Left renal pelvis (tissue), 4 donors: Measurements from ENCODE around the gene AKAP9. TPM values are rescaled to one million over a fixed set of nuclear protein-coding genes. Genes with fewer than 3 reads are reported as not detected.
"Not testable (repeated sequence)": the region's sequence is repeated elsewhere in the genome, so short reads cannot be mapped to it uniquely, and the experiment has no call there.

Experiments
- DNase-seq, 4 donors: peaks; one replicate each; pipeline ENCODE4 v3.0.0-alpha.2; 2013; ENCODE audit warnings: low read depth in 4 of 4, low spot score in 3 of 4
- polyA plus RNA-seq, 4 donors: library from polyadenylated mRNA; unstranded; fragments of 120-200 nt; gene quantifications; one replicate each; pipeline ENCODE4 v1.2.1, GENCODE V29; 2013; ENCODE audit not compliant: insufficient read length in 4 of 4

AKAP9 gene
- polyA plus RNA-seq, 4 donors: 59.4 to 99.1 (median 86.7) TPM

DNA sequence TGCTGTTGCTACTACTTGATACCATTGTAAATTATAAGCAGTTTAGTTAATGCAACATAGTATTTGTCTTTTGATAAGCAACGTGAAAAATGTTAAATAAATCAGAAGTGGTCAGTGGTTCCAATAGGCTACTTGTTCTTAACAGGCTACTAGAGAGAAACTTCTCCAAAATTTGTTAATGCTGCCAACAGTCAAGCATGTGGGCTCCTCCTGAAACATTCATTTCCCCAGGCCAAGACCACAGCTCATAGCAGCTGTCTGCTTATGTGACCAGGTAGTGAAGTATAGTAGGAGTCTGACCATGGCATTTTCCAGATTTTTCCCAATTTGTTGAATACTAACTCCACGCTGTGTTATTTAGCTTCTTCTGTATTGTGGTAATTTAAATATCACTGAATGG lies 112.7 kb downstream of the AKAP9 start:
- DNase-seq: no peak

- no peak for DNase-seq
These were observed 115.6 kb downstream of the AKAP9 start for GRCh38 chr7:92056286-92056685.

DNA sequence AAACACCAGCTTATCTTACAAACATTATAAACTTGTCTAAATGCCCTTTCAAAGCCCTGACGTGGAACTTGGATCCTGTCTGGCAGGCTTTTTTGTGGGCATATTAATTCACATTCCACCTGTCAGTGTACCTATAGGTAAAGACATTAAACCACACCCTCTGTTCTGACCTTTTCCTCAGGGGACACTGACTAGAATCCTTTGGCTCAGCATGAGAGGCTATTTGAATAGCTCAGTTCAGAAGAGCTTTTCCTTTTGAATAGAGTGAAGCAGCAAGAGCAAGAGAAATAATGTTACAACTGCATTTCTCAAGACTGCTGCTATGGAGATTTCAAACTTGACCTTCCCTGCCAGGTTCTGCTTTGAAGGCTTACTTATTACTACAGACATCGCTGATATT lies 116.7 kb downstream of the AKAP9 start:
- peak in 3 of 4 donors; percentile 8 to 26 (median 16) for DNase-seq

DNA sequence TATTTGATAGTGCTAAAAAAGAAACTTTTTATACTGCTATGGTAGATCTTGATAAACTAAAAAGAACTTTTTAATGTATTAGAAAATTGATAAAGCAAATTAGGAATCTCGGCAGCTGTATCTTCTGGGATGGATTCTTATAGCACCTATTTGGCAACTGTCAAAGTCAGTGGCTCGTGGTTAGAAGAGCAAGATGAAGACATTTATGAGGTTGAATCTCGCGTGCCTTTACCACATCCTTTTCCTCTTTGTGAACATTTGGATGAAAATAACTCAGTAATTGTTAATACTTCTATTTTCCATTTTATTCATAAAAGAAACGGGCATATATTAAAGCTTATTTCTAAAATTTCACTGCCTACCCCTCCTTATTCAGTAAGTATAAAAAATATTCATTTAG lies 117.4 kb downstream of the AKAP9 start:
- DNase-seq: no peak

DNA sequence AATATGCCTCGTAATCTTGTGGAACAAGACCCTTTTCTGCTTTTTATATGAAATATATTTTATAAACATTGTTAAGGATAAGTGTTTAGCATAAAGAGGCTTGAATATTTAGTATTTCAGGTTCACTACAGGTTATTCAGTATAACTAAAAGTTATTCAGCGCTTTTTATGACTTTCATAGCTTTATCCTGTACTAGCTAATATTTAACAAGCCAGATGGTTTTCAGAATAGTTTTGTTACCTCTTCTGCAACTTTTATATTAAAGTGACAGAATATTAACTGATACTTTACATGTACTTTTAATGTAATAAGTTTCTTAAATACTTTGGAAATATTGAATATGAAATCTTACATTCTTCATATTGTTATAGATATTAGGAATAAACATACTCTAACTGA lies 118.2 kb downstream of the AKAP9 start:
- DNase-seq: no peak

DNA sequence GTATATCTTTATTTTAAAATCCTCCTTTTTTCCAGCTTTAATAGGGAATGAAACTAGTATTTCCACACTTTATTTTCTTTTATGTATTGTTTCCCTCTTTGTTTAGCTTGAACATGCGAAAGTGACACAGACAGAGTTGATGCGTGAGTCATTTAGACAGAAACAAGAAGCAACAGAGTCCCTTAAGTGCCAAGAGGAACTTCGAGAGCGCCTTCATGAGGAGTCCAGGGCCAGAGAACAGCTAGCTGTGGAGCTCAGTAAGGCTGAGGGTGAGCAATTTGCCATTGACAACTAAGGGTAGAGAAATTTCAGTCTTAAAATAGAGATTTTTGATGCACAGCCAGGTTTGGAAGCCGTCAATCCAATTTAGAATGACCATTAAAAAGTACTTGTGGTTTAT lies 120.5 kb downstream of the AKAP9 start:
- no peak for DNase-seq

DNA sequence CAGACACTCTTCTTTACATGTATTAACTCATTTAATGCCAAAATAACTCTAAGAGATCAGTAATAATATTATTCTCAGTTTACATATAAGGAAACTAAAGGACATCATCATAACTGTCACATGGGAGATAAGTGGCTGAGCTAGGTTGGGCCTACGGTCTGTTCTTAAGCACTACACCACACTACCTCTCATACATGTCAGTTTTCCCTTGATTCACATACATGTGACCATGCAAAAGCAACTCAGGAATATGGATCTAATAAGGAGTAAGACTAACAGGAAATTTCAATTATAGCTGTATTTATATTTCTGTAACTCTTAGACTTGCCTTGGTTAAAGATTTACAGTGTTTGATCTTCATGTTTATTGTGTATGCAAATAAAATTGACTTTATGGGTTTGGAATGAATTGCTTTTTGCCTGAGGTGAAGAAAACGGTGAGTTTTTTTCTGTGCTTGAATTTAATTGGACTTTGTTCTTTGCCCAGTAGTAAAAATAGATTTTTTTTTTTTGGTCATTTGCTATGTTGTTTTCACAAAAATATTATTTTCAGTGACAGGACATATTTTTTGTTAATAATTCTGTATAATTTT lies 123.9 kb downstream of the AKAP9 start:
- DNase-seq: no peak

DNA sequence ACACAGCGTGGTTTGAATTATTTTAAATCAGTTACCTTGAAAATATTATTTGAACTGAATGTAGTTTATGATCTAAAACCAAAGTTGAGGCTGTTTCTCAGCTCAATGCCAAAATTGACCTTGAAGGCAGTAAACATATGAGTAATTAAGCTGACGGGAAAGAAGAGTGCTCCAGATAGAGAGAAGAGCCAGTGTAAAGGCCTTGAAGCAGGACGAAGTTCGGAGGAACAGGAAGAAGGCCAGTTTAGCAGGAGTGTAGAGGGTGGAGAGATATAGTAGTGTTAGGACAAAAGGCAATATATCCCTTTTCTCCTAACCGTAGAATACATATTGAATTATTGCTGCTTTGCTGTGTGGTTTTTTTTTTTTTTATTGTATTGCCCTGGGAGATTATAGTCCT lies 130.4 kb downstream of the AKAP9 start:
- DNase-seq: no peak

GRCh38 chr7:92072121-92072520 lies 131.5 kb downstream of the AKAP9 start:
- DNase-seq: no peak

DNA sequence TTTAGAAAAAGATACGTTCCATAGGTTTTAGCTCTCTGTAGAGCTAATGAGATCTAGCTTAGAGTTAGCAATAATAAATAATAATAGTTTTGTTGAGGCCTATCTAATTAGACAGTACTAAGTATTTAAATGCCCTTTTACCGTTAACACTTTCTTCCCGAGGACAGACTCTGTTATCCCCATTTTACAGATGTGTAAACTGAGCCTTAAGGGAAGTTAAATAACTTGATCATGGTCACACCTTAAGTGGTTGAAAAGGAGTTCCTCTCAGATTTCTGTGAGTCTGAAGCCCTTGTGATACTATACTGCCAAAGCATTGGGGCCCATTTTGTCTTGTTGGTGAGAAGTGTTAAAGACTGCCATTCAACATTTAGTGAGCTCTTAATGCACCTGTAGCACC lies 132.0 kb downstream of the AKAP9 start:
- no peak for DNase-seq

GRCh38 chr7:92075455-92076158 lies 134.9 kb downstream of the AKAP9 start:
- DNase-seq: no peak

DNA sequence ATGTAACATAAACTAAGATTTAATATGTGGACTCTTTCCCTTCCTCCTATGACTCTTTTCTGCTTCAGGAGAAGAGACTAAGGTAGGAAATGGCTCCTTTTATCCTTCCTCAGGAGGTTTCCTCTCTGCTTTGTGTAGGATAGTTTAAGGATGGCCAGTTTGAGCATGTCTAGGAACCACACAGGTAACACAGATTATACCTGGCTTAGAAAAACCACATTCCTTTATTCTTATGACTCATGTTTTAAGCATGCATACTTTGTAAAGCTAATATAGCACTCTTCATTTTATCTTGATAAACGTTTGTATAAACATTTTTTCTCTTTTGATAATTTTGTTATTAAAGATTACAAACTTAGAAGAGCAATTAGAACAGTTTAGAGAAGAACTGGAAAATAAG lies 135.8 kb downstream of the AKAP9 start:
- no peak for DNase-seq

- DNase-seq: not testable (repeated sequence)
These were observed 143.3 kb downstream of the AKAP9 start for GRCh38 chr7:92083922-92084321.

- no peak for DNase-seq
These were observed 147.6 kb downstream of the AKAP9 start for GRCh38 chr7:92088266-92088665.

DNA sequence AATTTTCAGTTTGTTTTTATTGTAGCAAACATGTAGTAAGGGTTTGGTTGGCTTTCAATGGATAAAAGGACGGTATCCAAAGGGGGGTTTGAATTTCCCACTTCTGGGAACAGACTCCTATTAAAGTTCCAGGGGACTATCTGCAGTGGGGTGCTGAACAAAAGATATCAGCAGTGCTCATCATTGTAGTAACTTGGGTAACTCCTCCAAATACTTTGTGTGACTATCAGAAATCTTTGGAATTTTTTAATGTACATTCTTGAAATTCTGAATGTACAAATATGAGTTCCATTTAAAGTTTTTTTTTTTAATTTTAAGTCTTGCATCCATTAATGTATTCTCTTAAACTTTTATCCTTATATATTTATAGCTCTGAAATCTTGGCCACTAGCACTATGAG lies 151.5 kb downstream of the AKAP9 start:
- DNase-seq: no peak

- DNase-seq: no peak
These were observed 154.7 kb downstream of the AKAP9 start for GRCh38 chr7:92095380-92095779.

DNA sequence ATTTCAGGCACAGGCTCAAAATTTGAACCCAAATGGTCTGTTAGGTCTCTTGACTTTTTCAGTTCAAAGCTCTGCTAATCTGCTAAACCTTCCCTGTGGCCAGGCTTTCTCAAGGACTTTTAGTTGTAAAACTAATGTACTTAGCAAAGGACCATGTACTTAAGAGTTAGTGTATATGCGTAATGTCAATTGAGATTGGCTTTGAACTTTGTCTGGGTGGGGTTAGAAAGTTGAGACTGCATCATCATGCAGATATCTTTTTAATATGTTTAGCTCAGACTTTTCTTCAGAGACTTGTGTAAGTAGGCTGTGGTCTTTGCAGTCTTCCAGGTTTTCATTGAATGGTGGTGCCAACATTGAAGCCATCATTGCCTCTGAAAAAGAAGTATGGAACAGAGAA lies 159.9 kb downstream of the AKAP9 start:
- no peak for DNase-seq

DNA sequence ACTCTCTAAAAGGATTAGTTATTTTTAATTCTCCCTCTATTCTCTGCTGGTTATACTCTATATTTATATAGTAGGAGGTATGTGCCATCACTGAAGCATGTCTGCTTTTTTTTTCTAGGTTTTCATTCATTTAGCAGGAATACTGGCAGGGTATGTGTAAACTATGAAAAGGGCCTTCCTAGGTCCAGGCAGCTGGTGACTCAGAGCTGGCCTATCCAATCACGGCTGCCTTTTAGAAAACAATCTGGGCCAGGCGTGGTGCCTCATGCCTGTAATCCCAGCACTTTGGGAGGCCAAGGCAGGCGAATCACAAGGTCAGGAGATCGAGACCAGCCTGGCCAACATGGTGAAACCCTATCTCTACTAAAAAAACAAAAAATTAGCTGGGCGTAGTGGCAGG lies 162.2 kb downstream of the AKAP9 start:
- not testable (repeated sequence) for DNase-seq

- peak in 1 of 4 donors; percentile 8 for DNase-seq
These were observed 168.2 kb downstream of the AKAP9 start for GRCh38 chr7:92108821-92109220.

DNA sequence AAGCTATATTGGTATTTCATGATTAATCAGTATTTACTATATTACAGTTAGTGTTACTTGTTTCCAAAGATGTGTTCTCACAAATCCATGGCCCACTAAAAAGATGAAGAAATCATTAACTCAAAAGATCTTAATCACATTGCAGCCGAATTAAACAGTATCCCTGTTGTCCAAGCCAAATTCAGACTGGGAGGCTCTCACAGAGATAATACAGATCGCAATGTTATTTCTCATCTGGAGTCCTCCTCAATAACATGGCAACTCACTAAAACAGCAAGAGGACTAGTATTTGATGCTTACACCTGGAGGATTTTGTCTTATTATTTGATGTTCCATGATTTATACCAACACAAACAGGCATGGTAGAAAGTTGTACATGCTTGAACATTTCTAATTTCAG lies 170.2 kb downstream of the AKAP9 start:
- no peak for DNase-seq

GRCh38 chr7:92115821-92116220 lies 175.2 kb downstream of the AKAP9 start:
- DNase-seq: no peak

GRCh38 chr7:92116949-92117348 lies 176.3 kb downstream of the AKAP9 start:
- DNase-seq: no peak
